Left colon (tissue), 2 donors: ENCODE data around the gene ACTR3. TPM values are rescaled to one million over a fixed set of nuclear protein-coding genes. Genes with fewer than 3 reads are reported as not detected.
A peak's percentile ranks its signal among the peaks of the same experiment; 100 is the strongest.
"Not testable (repeated sequence)": the region's sequence is repeated elsewhere in the genome, so short reads cannot be mapped to it uniquely, and the experiment has no call there.

Experiments used
- ATAC-seq: fragments of 200-7000 bp; cut with Tn5 transposase; one replicate; pipeline ENCODE4 v1.9.1; 2020; ENCODE audit warnings: mild to moderate bottlenecking, moderate library complexity
- DNase-seq, 2 donors: peaks; one replicate each; pipeline ENCODE4 v3.0.0-alpha.2; 2020
- intact Hi-C, 2 donors: fragments of 100-400 bp; cut with DNase I in 1 of 2; cut with micrococcal nuclease in 1 of 2; formaldehyde crosslinking; loops; one replicate each; pipeline versions ENCODE4 v1.11.2 to v1.14.0; 2022; cut with DNase I, micrococcal nuclease
- total RNA-seq, 2 donors: library from RNA; stranded (reverse); fragmentation: NEBNext Ultra II Directional; extraction: Animal tissue kit (Norgen Biotek cat#: 25700); gene quantifications; one replicate each; pipeline ENCODE4 v1.2.1, GENCODE V29; 2021
- donor health status: DM: no; HTN: no; CAD: no.
- donor health status: DM: yes; HTN: yes; CAD: no.

Gene ACTR3
- total RNA-seq, 2 donors from 2014 or later = 252 to 276 TPM

GRCh38 chr2:113937501-113937900 lies 47.6 kb downstream of the ACTR3 start:
- ATAC-seq (no peak), DNase-seq (no peak)
- intact Hi-C loops = no loop called here

GRCh38 chr2:113940891-113941290 lies 51.0 kb downstream of the ACTR3 start:
- intact Hi-C loops = no loop called here
- ATAC-seq (no peak), DNase-seq (no peak)

- ATAC-seq, intact Hi-C loops, DNase-seq: not testable (repeated sequence)
Measured at GRCh38 chr2:113945784-113946183, 55.9 kb downstream of the ACTR3 start.

- intact Hi-C loops, DNase-seq, ATAC-seq: not testable (repeated sequence)
Measured at GRCh38 chr2:113950906-113951305, 61.0 kb downstream of the ACTR3 start.

GRCh38 chr2:113961000-113961399 lies 71.1 kb downstream of the ACTR3 start:
- intact Hi-C loops = loop anchor here in 1 of 2 donors (10.0 kb wide), 1 partner anchor 594 kb away; no protein-coding TSS in a partner anchor
- DNase-seq = no peak
- no peak for ATAC-seq

GRCh38 chr2:113962692-113963480 lies 73.0 kb downstream of the ACTR3 start:
- ATAC-seq = no peak

GRCh38 chr2:113963965-113964364 lies 74.1 kb downstream of the ACTR3 start:
- DNase-seq (no peak), ATAC-seq (no peak)
- intact Hi-C loops = loop anchor here in 1 of 2 donors (10.0 kb wide), 1 partner anchor 591 kb away; no protein-coding TSS in a partner anchor

More at GRCh38 chr2:113962692-113963480, 73.0 kb downstream of the ACTR3 start:
- DNase-seq = no peak
- intact Hi-C loops = loop anchor here in 1 of 2 donors (10.0 kb wide), 1 partner anchor 592 kb away; no protein-coding TSS in a partner anchor

GRCh38 chr2:113964436-113964835 lies 74.5 kb downstream of the ACTR3 start:
- no peak for DNase-seq
- intact Hi-C loops = loop anchor here in 1 of 2 donors (10.0 kb wide), 1 partner anchor 590 kb away; no protein-coding TSS in a partner anchor
- no peak for ATAC-seq

GRCh38 chr2:113965228-113965627 lies 75.3 kb downstream of the ACTR3 start:
- no peak for ATAC-seq
- intact Hi-C loops = loop anchor here in 1 of 2 donors (10.0 kb wide), 1 partner anchor 590 kb away; no protein-coding TSS in a partner anchor
- DNase-seq = no peak

- DNase-seq = peak in 1 of 2 donors; percentile 20
- peak; percentile 64 for ATAC-seq
- intact Hi-C loops = loop anchor here in 1 of 2 donors (10.0 kb wide), 1 partner anchor 589 kb away; no protein-coding TSS in a partner anchor
Measured at GRCh38 chr2:113965644-113966043, 75.8 kb downstream of the ACTR3 start.

- ATAC-seq (no peak), DNase-seq (no peak)
- intact Hi-C loops = loop anchor here in 1 of 2 donors (10.0 kb wide), 1 partner anchor 589 kb away; no protein-coding TSS in a partner anchor
Measured at GRCh38 chr2:113966171-113966570, 76.3 kb downstream of the ACTR3 start.

- no peak for DNase-seq
- ATAC-seq = peak; percentile 76
- intact Hi-C loops = loop anchor here in 1 of 2 donors (10.0 kb wide), 1 partner anchor 588 kb away; no protein-coding TSS in a partner anchor
Measured at GRCh38 chr2:113966832-113967231, 76.9 kb downstream of the ACTR3 start.

GRCh38 chr2:113967272-113967671 lies 77.4 kb downstream of the ACTR3 start:
- ATAC-seq (no peak), DNase-seq (no peak)
- intact Hi-C loops = loop anchor here in 1 of 2 donors (10.0 kb wide), 1 partner anchor 588 kb away; no protein-coding TSS in a partner anchor

- intact Hi-C loops = no loop called here
- ATAC-seq (no peak), DNase-seq (no peak)
Measured at GRCh38 chr2:113972766-113973165, 82.9 kb downstream of the ACTR3 start.

GRCh38 chr2:113973810-113974209 lies 83.9 kb downstream of the ACTR3 start:
- no peak for DNase-seq
- no peak for ATAC-seq

GRCh38 chr2:113974727-113975126 lies 84.8 kb downstream of the ACTR3 start:
- DNase-seq = no peak
- no peak for ATAC-seq
- intact Hi-C loops = no loop called here

More at GRCh38 chr2:113973810-113974209, 83.9 kb downstream of the ACTR3 start:
- intact Hi-C loops = no loop called here

- intact Hi-C loops = no loop called here
- ATAC-seq (no peak), DNase-seq (no peak)
Measured at GRCh38 chr2:113976277-113976928, 86.5 kb downstream of the ACTR3 start.

- no peak for DNase-seq
- ATAC-seq = peak; percentile 4
- intact Hi-C loops = no loop called here
Measured at GRCh38 chr2:113977060-113977659, 87.3 kb downstream of the ACTR3 start.
